ENCODE data around the gene EYA3. TPM values are rescaled to one million over a fixed set of nuclear protein-coding genes. Genes with fewer than 3 reads are reported as not detected.

The EYA3 gene
- total and polyA plus RNA-seq, 2 donors (not counting 3 experiments of a cell fraction or from before 2014, with no cell fraction given), result 12.7 to 33.0 TPM

- FAIRE-seq, result no peak
- Histone ChIP-seq H3K9me3 (replicated peaks; ENCODE audit: control insufficient read depth, insufficient read depth, low read length) (no peaks in the 10 kb centered on the region), H3K27me3 (ENCODE audit: control insufficient read depth in 2 of 2, insufficient read depth in 2 of 2, low read length in 2 of 2) (peaks cover 0 to 2% of the 10 kb centered on the region in 2 experiments), H4K20me1 (replicated peaks; ENCODE audit: control insufficient read depth, extremely low read depth, insufficient read depth, low read length) (no peaks in the 10 kb centered on the region), H3K27ac (ENCODE audit: insufficient read depth, low read depth, low read length) (no peak overlapping the region), H3K4me2 (ENCODE audit: insufficient read depth, low read length) (no peak overlapping the region), H3K79me2 (ENCODE audit: control insufficient read depth, insufficient read depth, low read length) (no peaks in the 10 kb centered on the region), H3K36me3 (ENCODE audit: control insufficient read depth in 2 of 2, extremely low read depth in 1 of 2, insufficient read depth in 2 of 2, low read length in 2 of 2) (no peaks in the 10 kb centered on the region), H3K9ac (replicated peaks; ENCODE audit: extremely low read depth, insufficient read depth, low read length) (no peak overlapping the region), H2AFZ (ENCODE audit: low read depth, low read length) (no peak overlapping the region), H3K9me1 (replicated peaks; ENCODE audit: control insufficient read depth, extremely low read depth, insufficient read depth, low read length) (no peaks in the 10 kb centered on the region), H3K4me3 (replicated peaks in 1 of 3; ENCODE audit: insufficient read depth in 1 of 3, low read depth in 1 of 3, low read length in 3 of 3) (no peak overlapping the region), H3K4me1 (ENCODE audit: control insufficient read depth, extremely low read depth, insufficient read depth, low read length) (peaks cover 7% of the 10 kb centered on the region)
- ChIA-PET POLR2A (no interaction called here), CTCF (interaction anchor here (0.9 to 3.2 kb wide), 7 partner anchors 10 to 150 kb away, joined by 3 to 14 read pairs (median 4); no protein-coding TSS in a partner anchor)
- dilution Hi-C loops (cut with MboI; ENCODE audit: extremely low pct_ligation_motif_present, low sequenced_read_pairs), result no loop called here
- no peak for DNase-seq (ENCODE audit: low read depth, low spot score)
- no TSS peak for BruUV-seq (replicated peaks)
- intact Hi-C loops (cut with micrococcal nuclease), result loop anchor here (2.0 kb wide), 1 partner anchor 267 kb away; no protein-coding TSS in a partner anchor
- TF ChIP-seq POLR2AphosphoS5 (IDR thresholded peaks at IDR 0.05; ENCODE audit: insufficient read depth, low read depth, low read length) (no peak), FOS (IDR thresholded peaks at IDR 0.05; ENCODE audit: borderline replicate concordance, insufficient read depth, low read length) (no peak), GATA2 (IDR thresholded peaks at IDR 0.05; ENCODE audit: insufficient read depth, insufficient read length, low read depth, low read length) (no peak), POLR2A (IDR thresholded peaks at IDR 0.05; ENCODE audit: low read depth, low read length) (no peak), MAX (IDR thresholded peaks at IDR 0.05; ENCODE audit: insufficient read depth, insufficient read length) (no peak), JUN (IDR thresholded peaks at IDR 0.05; ENCODE audit: borderline replicate concordance, insufficient read depth, insufficient read length, low read depth) (no peak), MYC (IDR thresholded peaks at IDR 0.05; ENCODE audit: low read depth, low read length) (no peak), EZH2 (IDR thresholded peaks at IDR 0.05; ENCODE audit: borderline replicate concordance, low read depth, low read length, severe bottlenecking) (no peak)
- TF ChIP-seq, protein P1, sequence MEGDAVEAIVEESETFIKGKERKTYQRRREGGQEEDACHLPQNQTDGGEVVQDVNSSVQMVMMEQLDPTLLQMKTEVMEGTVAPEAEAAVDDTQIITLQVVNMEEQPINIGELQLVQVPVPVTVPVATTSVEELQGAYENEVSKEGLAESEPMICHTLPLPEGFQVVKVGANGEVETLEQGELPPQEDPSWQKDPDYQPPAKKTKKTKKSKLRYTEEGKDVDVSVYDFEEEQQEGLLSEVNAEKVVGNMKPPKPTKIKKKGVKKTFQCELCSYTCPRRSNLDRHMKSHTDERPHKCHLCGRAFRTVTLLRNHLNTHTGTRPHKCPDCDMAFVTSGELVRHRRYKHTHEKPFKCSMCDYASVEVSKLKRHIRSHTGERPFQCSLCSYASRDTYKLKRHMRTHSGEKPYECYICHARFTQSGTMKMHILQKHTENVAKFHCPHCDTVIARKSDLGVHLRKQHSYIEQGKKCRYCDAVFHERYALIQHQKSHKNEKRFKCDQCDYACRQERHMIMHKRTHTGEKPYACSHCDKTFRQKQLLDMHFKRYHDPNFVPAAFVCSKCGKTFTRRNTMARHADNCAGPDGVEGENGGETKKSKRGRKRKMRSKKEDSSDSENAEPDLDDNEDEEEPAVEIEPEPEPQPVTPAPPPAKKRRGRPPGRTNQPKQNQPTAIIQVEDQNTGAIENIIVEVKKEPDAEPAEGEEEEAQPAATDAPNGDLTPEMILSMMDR (IDR thresholded peaks at IDR 0.05; ENCODE audit: extremely low read depth in 1 of 2, insufficient read depth in 1 of 2, low read depth in 1 of 2, low read length in 2 of 2), result no peak
Measured at GRCh38 chr1:27941671-27942540, 146.5 kb downstream of the EYA3 start.

Data from endothelial cell of umbilical vein (primary cell).